ENCODE data around the gene FDXR.

The FDXR gene

GRCh38 chr17:74863420-74864296, 9.1 kb downstream of the FDXR start:
- Histone ChIP-seq H3K4me3 (replicated peaks; ENCODE audit: insufficient read depth, low read length) (no peak overlapping the region), H3K27me3 (ENCODE audit: insufficient read depth, poor library complexity, severe bottlenecking) (peaks cover 29% of the 10 kb centered on the region), H3K27ac (replicated peaks) (no peak overlapping the region)
- TF ChIP-seq CTCF (IDR thresholded peaks at IDR 0.05; ENCODE audit: insufficient read depth, low read length): no peak
- TF ChIP-seq REST (IDR thresholded peaks at IDR 0.05; ENCODE audit: insufficient replicate concordance, low read depth): no peak
- no peak for TF ChIP-seq SPI1 (IDR thresholded peaks at IDR 0.05; ENCODE audit: borderline replicate concordance, low read depth)
- TF ChIP-seq GABPA (IDR thresholded peaks at IDR 0.05; ENCODE audit: low read depth): no peak
- no peak for TF ChIP-seq POLR2AphosphoS5 (IDR thresholded peaks at IDR 0.05; ENCODE audit: low read depth)
- DNase-seq (ENCODE audit: low read depth in 1 of 2, low spot score in 1 of 2): no peak

GRCh38 chr17:74862919-74863318, 9.9 kb downstream of the FDXR start:
- H3K27me3 ChIP-seq (ENCODE audit: insufficient read depth, poor library complexity, severe bottlenecking): peaks cover 32% of the 10 kb centered on the region

More at GRCh38 chr17:74862919-74863318, 9.9 kb downstream of the FDXR start:
- DNase-seq (ENCODE audit: low read depth in 1 of 2, low spot score in 1 of 2): no peak
- H3K27ac ChIP-seq (replicated peaks): no peak overlapping the region
- TF ChIP-seq GABPA (IDR thresholded peaks at IDR 0.05; ENCODE audit: low read depth) (no peak), POLR2AphosphoS5 (IDR thresholded peaks at IDR 0.05; ENCODE audit: low read depth) (no peak), REST (IDR thresholded peaks at IDR 0.05; ENCODE audit: insufficient replicate concordance, low read depth) (no peak), CTCF (IDR thresholded peaks at IDR 0.05; ENCODE audit: insufficient read depth, low read length) (no peak), SPI1 (IDR thresholded peaks at IDR 0.05; ENCODE audit: borderline replicate concordance, low read depth) (no peak)
- H3K4me3 ChIP-seq (replicated peaks; ENCODE audit: insufficient read depth, low read length): no peak overlapping the region
